Measurements from ENCODE around the gene CBLC.

GRCh38 chr19:44735011-44735410 is 42.7 kb upstream of the CBLC start:
- no peak for TF ChIP-seq EZH2 (IDR thresholded peaks at IDR 0.05; ENCODE audit: insufficient read depth, poor library complexity, severe bottlenecking)
- no peak for TF ChIP-seq EZH2phosphoT487 (IDR thresholded peaks at IDR 0.05; ENCODE audit: insufficient read depth, low read depth)
